Esophagus (tissue), 2 donors: ENCODE measurements around the gene PRMT7. TPM values are rescaled to one million over a fixed set of nuclear protein-coding genes. Genes with fewer than 3 reads are reported as not detected.

Source experiments
- H3K27ac ChIP-seq, 2 donors: one replicate each; pipeline ENCODE4 v1.5.1; 2013; ENCODE audit warnings: low read depth in 2 of 2, mild to moderate bottlenecking in 2 of 2, inconsistent platforms in 1 of 2, low read length in 1 of 2, moderate library complexity in 1 of 2
- H3K27me3 ChIP-seq, 2 donors: one replicate each; pipeline ENCODE4 v1.6.1; 2013; ENCODE audit warnings: low read length in 2 of 2, control low read depth in 1 of 2, mild to moderate bottlenecking in 1 of 2; ENCODE audit not compliant: insufficient read depth in 2 of 2, control insufficient read depth in 1 of 2
- H3K36me3 ChIP-seq, 2 donors: one replicate each; pipeline ENCODE4 v1.6.1; 2013; ENCODE audit warnings: low read length in 1 of 2; ENCODE audit not compliant: control insufficient read depth in 2 of 2, insufficient read depth in 2 of 2
- H3K4me1 ChIP-seq, 2 donors: one replicate each; pipeline ENCODE4 v1.6.1; 2013; ENCODE audit warnings: low read length in 1 of 2; ENCODE audit not compliant: control insufficient read depth in 2 of 2, insufficient read depth in 2 of 2
- H3K4me3 ChIP-seq, 2 donors: one replicate each; pipeline ENCODE4 v1.5.1; 2013; ENCODE audit warnings: low read length in 2 of 2, mild to moderate bottlenecking in 2 of 2, low read depth in 1 of 2, moderate library complexity in 1 of 2
- H3K9me3 ChIP-seq, 2 donors: one replicate each; pipeline ENCODE4 v1.6.1; 2013; ENCODE audit warnings: mild to moderate bottlenecking in 2 of 2, low read depth in 1 of 2, low read length in 1 of 2, moderate library complexity in 1 of 2; ENCODE audit not compliant: control insufficient read depth in 2 of 2, insufficient read depth in 1 of 2
- WGBS, 2 donors: extraction: QIAGEN DNeasy Blood & Tissue Kit; methylation state at CpG; one replicate each; pipeline ENCODE4 v1.1.7; 2013; 5-methylcytosine and 5-hydroxymethylcytosine counted together
- polyA plus RNA-seq, 2 donors: library from polyadenylated mRNA; stranded (reverse); fragments of 200-250 nt; gene quantifications; one replicate each; pipeline ENCODE4 v1.2.3, GENCODE V29; 2013
- donor health status: healthy with polysubstance abuse.
- donor health status: Bipolar disorder and iron deficiency.

The PRMT7 gene
- polyA plus RNA-seq, 2 donors: 22.6 to 36.0 TPM

- Histone ChIP-seq H3K9me3 (no peaks in the 10 kb centered on the region), H3K4me1 (peaks cover 0 to 2% of the 10 kb centered on the region in 2 donors), H3K4me3 (no peak overlapping the region), H3K27ac (no peak overlapping the region), H3K27me3 (no peaks in the 10 kb centered on the region), H3K36me3 (no peaks in the 10 kb centered on the region)
- 91 to 92% methylated on average over 4 of the region's 4 CpGs for WGBS, 2 donors
These were observed 73.0 kb downstream of the PRMT7 start for GRCh38 chr16:68383858-68384257.

GRCh38 chr16:68384288-68385161 lies 73.7 kb downstream of the PRMT7 start:
- H3K27me3 ChIP-seq: no peaks in the 10 kb centered on the region
- WGBS, 2 donors: 75 to 77% methylated on average over 7 of the region's 7 CpGs
- H3K4me1 ChIP-seq: no peaks in the 10 kb centered on the region
- no peak overlapping the region for H3K4me3 ChIP-seq
- no peak overlapping the region for H3K27ac ChIP-seq
- H3K9me3 ChIP-seq: no peaks in the 10 kb centered on the region
- no peaks in the 10 kb centered on the region for H3K36me3 ChIP-seq

- Histone ChIP-seq H3K4me3 (no peak overlapping the region), H3K9me3 (no peaks in the 10 kb centered on the region), H3K27ac (no peak overlapping the region), H3K36me3 (no peaks in the 10 kb centered on the region), H3K27me3 (no peaks in the 10 kb centered on the region), H3K4me1 (no peaks in the 10 kb centered on the region)
- 70% methylated on average over 6 of the region's 6 CpGs for WGBS, 2 donors
These were observed 74.6 kb downstream of the PRMT7 start for GRCh38 chr16:68385371-68385770.

GRCh38 chr16:68386628-68387027 lies 75.8 kb downstream of the PRMT7 start:
- Histone ChIP-seq H3K4me1 (no peaks in the 10 kb centered on the region), H3K4me3 (no peak overlapping the region), H3K27me3 (no peaks in the 10 kb centered on the region), H3K27ac (no peak overlapping the region), H3K36me3 (no peaks in the 10 kb centered on the region), H3K9me3 (no peaks in the 10 kb centered on the region)
- 54 to 55% methylated on average over 14 of the region's 14 CpGs for WGBS, 2 donors

GRCh38 chr16:68387301-68387700 lies 76.5 kb downstream of the PRMT7 start:
- Histone ChIP-seq H3K9me3 (no peaks in the 10 kb centered on the region), H3K27me3 (no peaks in the 10 kb centered on the region), H3K36me3 (no peaks in the 10 kb centered on the region), H3K27ac (no peak overlapping the region), H3K4me1 (no peaks in the 10 kb centered on the region), H3K4me3 (no peak overlapping the region)
- WGBS, 2 donors: 68 to 70% methylated on average over 7 to 9 of the region's 9 CpGs

- no peak overlapping the region for H3K4me3 ChIP-seq
- H3K9me3 ChIP-seq: no peaks in the 10 kb centered on the region
- H3K4me1 ChIP-seq: no peaks in the 10 kb centered on the region
- 73 to 82% methylated on average over 3 of the region's 3 CpGs for WGBS, 2 donors
- H3K27me3 ChIP-seq: no peaks in the 10 kb centered on the region
- H3K27ac ChIP-seq: no peak overlapping the region
- H3K36me3 ChIP-seq: no peaks in the 10 kb centered on the region
These were observed 77.3 kb downstream of the PRMT7 start for GRCh38 chr16:68388124-68388523.

- 71% methylated on average over 8 of the region's 8 CpGs for whole genome bisulfite sequencing, 2 donors
- Histone ChIP-seq H3K27ac (no peak overlapping the region), H3K27me3 (no peaks in the 10 kb centered on the region)
These were observed 78.2 kb downstream of the PRMT7 start for GRCh38 chr16:68389006-68389405.

GRCh38 chr16:68389750-68390371 lies 79.0 kb downstream of the PRMT7 start:
- Histone ChIP-seq H3K27me3 (no peaks in the 10 kb centered on the region), H3K4me3 (no peak overlapping the region), H3K36me3 (no peaks in the 10 kb centered on the region), H3K9me3 (no peaks in the 10 kb centered on the region), H3K4me1 (no peaks in the 10 kb centered on the region), H3K27ac (no peak overlapping the region)
- 64 to 72% methylated on average over 6 of the region's 6 CpGs for WGBS, 2 donors

More at GRCh38 chr16:68389006-68389405, 78.2 kb downstream of the PRMT7 start:
- H3K4me3 ChIP-seq: no peak overlapping the region
- no peaks in the 10 kb centered on the region for H3K4me1 ChIP-seq
- H3K36me3 ChIP-seq: no peaks in the 10 kb centered on the region
- H3K9me3 ChIP-seq: no peaks in the 10 kb centered on the region

- no peaks in the 10 kb centered on the region for H3K27me3 ChIP-seq
- H3K4me3 ChIP-seq: no peak overlapping the region
- H3K36me3 ChIP-seq: no peaks in the 10 kb centered on the region
- H3K27ac ChIP-seq: no peak overlapping the region
- no peaks in the 10 kb centered on the region for H3K9me3 ChIP-seq
- 84 to 87% methylated on average over 3 of the region's 3 CpGs for WGBS, 2 donors
- H3K4me1 ChIP-seq: no peaks in the 10 kb centered on the region
These were observed 82.5 kb downstream of the PRMT7 start for GRCh38 chr16:68393333-68393732.
